ENCODE measurements around the gene AFAP1L2.
"Not testable (repeated sequence)": the region's sequence is repeated elsewhere in the genome, so short reads cannot be mapped to it uniquely, and the experiment has no call there.

The AFAP1L2 gene

DNA sequence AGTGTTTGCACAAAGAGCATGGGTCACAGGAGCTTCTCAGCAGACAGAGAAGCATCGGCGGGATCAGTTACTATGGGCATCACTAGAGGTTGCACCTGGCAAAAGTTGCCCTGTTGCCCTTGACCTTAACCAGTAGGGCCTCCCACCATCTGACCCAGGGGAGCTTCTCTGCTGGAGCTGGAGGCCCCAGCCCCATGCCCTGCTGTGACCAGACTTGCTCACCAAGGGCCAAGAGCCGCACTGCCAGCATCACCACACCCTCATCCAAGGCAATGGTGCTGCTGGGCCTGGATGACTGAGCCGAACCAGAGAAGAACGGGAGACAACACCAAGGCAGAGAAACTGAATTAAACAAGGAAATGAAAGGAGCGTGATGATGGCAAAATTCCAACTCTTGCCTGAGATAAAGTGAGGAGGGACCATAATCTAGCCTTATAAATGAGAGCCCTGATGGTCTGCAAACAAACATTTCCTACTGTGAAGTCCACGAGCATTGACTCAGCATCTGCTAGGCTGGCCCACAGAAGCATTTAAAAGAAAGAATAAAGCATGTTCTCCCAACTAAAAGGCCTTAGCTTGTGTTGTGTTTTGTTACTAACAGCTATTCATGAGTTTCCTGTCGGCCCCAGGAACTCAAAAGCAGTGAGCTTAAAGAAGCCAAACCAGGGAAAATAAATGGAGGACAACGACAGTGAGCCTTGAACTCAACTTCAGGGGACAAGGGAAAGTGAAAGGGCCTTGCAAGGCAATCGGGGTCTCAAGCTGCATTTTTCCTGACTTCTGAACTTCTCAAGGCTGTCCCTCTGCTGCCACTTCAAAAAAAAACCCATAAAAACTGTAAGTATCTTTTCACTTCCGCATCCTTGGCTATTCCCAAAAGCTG, 60.4 kb downstream of the AFAP1L2 start:
- TF ChIP-seq POLR2AphosphoS5 (IDR thresholded peaks at IDR 0.05; ENCODE audit: low read depth, low read length) = no peak
- FAIRE-seq = no peak
- no peak for DNase-seq (ENCODE audit: insufficient read length)

DNA sequence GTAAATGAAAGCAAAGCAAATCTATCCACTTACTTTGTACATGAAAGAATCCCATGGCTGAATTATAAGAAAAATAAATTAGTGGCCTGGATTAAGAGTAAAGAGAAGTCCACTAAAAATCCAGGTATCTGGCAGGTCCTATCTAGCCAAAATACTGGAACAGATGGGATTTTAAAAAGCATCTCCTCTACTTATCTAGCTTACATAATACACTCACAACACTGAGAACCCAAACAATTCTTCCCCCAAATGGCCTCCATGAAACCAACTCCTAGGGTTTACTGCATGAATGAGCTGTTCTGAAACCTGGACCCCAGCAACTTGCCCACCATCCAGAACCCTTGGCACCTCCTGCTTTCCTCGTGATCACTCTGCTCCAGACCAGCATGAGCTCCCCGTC, 61.3 kb downstream of the AFAP1L2 start:
- FAIRE-seq (no peak), DNase-seq (ENCODE audit: insufficient read length) (no peak)
- TF ChIP-seq POLR2A (IDR thresholded peaks at IDR 0.05; ENCODE audit: low read depth, low read length) = no peak
- TF ChIP-seq POLR2AphosphoS5 (IDR thresholded peaks at IDR 0.05; ENCODE audit: low read depth, low read length) = no peak
- no peak for TF ChIP-seq TAF1 (IDR thresholded peaks at IDR 0.05; ENCODE audit: borderline replicate concordance, low read depth, low read length)

DNA sequence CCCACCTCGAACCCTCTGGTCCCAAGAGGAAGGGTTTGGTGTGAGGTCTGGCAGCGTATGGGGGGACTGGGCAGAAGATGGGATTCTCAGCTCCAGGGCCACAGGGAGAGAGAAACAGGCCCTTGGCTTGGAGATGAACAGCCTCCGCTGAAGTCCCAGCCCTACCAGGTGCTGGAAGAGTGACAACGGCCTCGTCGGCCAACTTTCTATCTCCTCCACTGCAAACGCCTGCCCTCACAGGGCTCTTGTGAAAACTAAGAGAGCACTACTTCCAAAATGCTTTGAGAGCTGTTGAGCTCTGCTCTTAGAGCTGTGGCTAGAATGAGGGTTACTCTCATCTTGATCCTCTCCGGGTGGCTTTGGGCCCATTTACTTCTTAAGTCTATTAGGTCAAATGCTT, 63.5 kb downstream of the AFAP1L2 start:
- no peak for FAIRE-seq
- DNase-seq (ENCODE audit: insufficient read length) = no peak
- TF ChIP-seq POLR2AphosphoS5 (IDR thresholded peaks at IDR 0.05; ENCODE audit: low read depth, low read length) = no peak
- TF ChIP-seq POLR2A (IDR thresholded peaks at IDR 0.05; ENCODE audit: low read depth, low read length) = no peak
- TF ChIP-seq TAF1 (IDR thresholded peaks at IDR 0.05; ENCODE audit: borderline replicate concordance, low read depth, low read length) = no peak

DNA sequence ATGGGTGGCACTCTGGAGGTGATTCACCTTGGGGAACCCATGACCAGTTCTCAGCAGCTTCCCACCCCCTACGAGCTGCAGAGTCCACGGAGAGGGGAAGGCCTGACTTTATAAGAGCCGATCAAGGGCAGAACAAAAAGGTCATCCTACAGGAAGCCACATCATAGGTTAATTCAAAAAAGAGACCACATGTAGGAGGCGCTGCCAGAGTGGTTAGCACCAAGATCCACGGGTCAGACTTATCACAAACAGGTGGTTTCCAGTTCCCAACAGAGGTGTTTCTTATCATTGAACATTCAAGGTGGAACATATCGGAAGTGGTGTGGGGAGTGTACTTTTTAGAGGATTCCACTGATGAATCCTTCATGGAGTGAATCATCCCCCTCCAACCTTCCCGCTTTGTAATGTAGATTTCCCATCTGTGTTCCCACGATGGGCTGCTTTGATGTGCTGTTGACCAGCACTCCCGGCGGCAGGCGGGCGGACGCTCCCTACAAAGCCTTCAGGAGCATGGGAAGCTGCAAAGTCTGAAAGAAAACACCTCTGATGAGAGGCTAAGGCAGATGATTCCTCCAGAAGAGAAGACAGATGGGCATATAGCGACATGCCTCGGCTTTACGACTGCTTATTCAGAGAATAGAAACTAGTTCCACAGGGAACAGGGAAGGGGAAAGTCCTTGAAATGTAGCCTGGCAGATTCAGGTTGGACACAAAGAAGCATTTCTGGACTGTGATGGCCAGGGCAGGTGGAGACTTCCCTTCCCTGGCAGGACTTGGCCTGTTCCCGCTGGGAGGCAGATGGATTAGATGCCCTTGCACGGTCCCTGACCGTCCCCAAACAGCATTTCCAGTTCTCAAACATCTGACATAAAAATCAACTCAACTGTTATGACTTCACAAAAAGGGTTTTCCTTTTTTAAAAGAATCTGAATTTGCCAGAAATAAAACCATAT, 66.5 kb downstream of the AFAP1L2 start:
- FAIRE-seq (peak; percentile 27), DNase-seq (ENCODE audit: insufficient read length) (no peak)
- TF ChIP-seq POLR2A (IDR thresholded peaks at IDR 0.05; ENCODE audit: low read depth, low read length) = no peak
- no peak for TF ChIP-seq POLR2AphosphoS5 (IDR thresholded peaks at IDR 0.05; ENCODE audit: low read depth, low read length)
- no peak for TF ChIP-seq TAF1 (IDR thresholded peaks at IDR 0.05; ENCODE audit: borderline replicate concordance, low read depth, low read length)

DNA sequence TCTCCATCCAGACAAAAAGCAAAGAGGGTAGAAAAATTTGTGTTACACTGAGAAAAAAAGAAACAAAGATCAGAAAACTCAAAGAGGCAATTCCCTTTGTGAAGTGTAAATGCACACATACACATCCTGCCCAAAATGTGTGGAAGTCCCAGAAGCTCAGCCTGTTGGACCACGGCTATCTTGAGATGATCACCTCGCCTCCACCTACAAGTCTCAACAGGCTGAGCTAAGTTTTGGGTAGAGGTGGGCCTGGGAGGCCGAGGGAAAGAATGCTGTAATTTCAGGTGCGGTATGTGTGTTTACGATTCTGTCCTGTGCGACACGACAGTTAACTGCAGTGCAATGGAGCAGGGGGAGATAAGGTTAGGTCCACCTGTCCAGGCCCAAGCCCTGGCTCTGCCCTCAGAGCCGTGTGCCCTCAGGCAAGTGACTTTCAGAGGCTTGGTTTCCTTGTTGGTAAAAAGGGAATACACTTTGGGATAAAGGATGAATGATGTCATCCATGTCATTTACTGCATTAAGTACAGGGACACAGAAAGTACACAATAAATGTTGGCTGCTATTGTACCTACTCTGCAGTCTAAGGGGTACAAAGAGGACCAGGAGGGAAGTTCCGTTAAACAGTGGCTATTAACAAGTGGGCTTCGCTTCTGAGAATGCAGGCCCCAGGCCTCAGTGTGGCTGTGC, 67.3 kb downstream of the AFAP1L2 start:
- FAIRE-seq (peak; percentile 14), DNase-seq (ENCODE audit: insufficient read length) (no peak)
- no peak for TF ChIP-seq POLR2A (IDR thresholded peaks at IDR 0.05; ENCODE audit: low read depth, low read length)

DNA sequence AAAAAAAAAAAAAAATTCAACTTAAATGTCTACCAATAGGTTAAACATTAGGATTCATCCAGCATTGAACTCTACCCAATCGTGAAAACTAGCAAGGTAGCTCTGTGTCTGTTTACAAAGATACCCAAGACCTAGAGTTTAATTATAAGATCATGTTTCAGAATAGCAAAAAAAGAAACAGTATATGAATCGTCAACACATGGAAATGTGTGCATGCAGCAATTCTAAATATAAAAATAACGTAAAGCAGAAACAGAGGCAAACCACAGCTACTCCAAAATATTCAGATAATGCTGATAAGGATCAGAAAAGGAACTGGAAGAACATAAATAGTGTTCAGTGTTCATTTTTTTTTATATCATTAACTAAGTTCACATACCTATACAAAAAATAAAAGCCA, 68.7 kb downstream of the AFAP1L2 start:
- no peak for TF ChIP-seq TAF1 (IDR thresholded peaks at IDR 0.05; ENCODE audit: borderline replicate concordance, low read depth, low read length)
- TF ChIP-seq POLR2AphosphoS5 (IDR thresholded peaks at IDR 0.05; ENCODE audit: low read depth, low read length) = no peak
- TF ChIP-seq POLR2A (IDR thresholded peaks at IDR 0.05; ENCODE audit: low read depth, low read length) = no peak
- DNase-seq (ENCODE audit: insufficient read length) (no peak), FAIRE-seq (no peak)

DNA sequence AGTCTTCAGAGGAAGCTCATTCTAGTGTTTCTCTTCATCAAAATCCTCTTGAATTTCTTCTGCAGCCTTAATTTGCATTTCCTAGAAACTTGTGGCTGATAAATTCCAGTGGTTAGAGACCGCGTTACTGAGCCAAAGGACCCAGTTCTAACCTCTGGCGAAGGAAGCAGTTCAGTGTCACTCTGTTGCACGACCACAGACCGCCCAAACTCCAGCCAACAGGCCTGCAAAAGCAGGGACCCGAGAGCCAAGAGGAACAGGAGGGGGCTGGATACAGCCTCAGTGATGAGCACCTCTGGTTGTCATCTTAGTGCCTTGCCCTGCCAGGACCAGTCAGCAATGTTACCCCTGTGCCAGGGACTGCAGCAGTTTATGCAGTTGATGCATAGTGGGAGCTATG, 70.0 kb downstream of the AFAP1L2 start:
- TF ChIP-seq TAF1 (IDR thresholded peaks at IDR 0.05; ENCODE audit: borderline replicate concordance, low read depth, low read length) (no peak), POLR2AphosphoS5 (IDR thresholded peaks at IDR 0.05; ENCODE audit: low read depth, low read length) (no peak), POLR2A (IDR thresholded peaks at IDR 0.05; ENCODE audit: low read depth, low read length) (no peak)
- DNase-seq (ENCODE audit: insufficient read length) (no peak), FAIRE-seq (no peak)

DNA sequence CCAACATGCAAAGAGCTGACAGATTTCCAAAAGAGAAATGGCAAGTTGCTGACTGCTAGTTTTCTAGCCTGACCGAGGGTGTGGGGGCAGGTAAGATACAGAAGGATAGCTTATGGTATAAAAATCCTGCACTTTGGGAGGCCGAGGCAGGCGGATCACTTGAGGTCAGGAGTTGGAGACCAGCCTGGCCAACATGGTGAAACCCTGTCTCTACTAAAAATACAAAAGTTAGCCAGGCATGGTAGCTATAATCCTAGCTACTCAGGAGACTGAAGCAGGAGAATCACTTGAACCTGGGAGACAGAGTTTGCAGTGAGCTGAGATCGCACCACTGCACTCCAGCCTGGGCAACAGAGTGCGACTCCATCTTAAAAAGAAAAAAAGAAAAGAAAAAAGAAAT, 70.9 kb downstream of the AFAP1L2 start:
- not testable (repeated sequence) for DNase-seq (ENCODE audit: insufficient read length); FAIRE-seq

DNA sequence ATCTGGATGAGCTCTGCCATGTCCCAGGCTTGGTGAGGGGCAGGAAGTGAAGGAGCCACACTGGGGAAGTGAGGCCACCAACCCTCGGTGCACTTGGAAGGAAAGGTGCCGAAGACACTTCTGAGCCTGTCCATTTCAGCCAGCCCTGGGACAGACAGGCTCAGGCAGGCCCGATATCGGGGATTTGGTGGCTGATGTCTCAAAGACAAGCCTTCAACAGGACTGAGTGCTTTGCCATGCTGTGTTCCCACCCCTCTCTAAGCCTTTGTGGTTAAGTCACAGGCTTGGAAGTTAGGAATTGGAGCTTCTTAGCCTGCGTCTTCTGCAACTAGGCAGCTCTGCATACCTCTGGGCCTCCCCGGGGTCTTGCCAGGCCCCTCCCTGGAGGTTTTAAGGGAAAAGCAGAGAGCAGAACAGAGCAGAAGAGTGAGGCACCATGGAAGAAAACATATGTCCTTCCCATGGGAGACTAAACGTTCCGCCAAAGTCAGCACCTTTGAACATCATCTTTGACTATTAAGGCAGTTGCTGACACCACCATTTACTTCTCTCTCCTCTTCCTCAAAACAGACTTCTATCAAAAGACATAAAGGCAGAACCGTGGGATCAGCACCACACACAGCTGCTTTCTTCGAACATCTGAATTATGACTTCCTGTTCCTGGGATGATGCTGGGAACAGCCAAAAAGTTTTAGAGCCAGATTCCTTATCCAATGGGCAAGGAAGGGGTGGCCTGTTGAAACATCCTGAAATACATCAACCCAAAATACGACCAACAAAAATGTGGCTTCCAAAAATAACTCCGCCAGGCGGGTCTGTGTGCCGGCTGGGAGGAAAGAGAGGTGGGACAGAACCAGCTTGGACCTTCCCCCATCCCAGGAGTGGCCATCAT, 71.8 kb downstream of the AFAP1L2 start:
- TF ChIP-seq POLR2A (IDR thresholded peaks at IDR 0.05; ENCODE audit: low read depth, low read length) (no peak), TAF1 (IDR thresholded peaks at IDR 0.05; ENCODE audit: borderline replicate concordance, low read depth, low read length) (no peak), POLR2AphosphoS5 (IDR thresholded peaks at IDR 0.05; ENCODE audit: low read depth, low read length) (no peak)
- FAIRE-seq (no peak), DNase-seq (ENCODE audit: insufficient read length) (no peak)

DNA sequence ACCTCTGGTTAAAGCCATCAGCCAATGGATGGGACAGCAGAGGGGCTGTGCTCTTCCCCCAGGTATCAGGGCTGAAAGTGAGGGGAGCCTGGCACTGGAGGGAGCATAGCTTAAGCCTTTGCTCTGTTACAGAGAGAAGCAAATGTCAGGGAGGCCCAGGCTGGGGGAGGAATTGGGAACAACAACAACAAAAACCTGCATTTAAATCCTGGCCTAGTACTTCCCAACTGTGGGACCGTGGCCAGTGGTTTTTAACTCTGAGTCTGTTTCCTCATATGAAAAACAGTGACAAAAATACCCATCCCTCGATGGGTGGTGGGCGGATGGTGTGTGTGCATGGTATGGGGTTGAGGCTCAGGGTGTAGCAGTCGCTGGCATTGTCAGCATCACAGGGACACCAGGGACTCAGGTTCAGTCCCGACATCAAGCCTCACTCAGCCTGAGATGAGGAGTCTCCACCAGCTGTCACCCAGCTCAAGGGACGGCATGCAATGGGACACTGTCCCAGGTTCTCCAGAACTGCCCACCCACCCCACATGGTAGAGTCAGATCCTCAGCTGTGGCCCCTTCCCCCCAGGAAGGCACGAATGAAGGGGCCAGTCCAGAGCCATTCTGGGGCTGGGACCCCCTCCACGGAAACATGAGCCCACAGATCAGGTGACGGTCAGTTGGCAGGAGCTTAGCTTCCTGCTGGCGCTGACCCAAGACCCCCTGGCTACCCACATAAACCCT, 74.5 kb downstream of the AFAP1L2 start:
- DNase-seq (ENCODE audit: insufficient read length) = no peak
- TF ChIP-seq POLR2A (IDR thresholded peaks at IDR 0.05; ENCODE audit: low read depth, low read length) (no peak), POLR2AphosphoS5 (IDR thresholded peaks at IDR 0.05; ENCODE audit: low read depth, low read length) (no peak), TAF1 (IDR thresholded peaks at IDR 0.05; ENCODE audit: borderline replicate concordance, low read depth, low read length) (no peak)
- FAIRE-seq = no peak
